Stimulated activated CD8-positive, alpha-beta memory T cell treated with anti-CD3 and anti-CD28 coated beads, Interleukin-12 subunit alpha, Interleukin-12 subunit beta, amount 100 ng/mL, for 24 hours (primary cell): Measurements from ENCODE around the gene ZNF487.
"Not testable (repeated sequence)": the region's sequence is repeated elsewhere in the genome, so short reads cannot be mapped to it uniquely, and the experiment has no call there.

Experiments
- DNase-seq: peaks from one replicate; pipeline ENCODE4 v3.0.0-alpha.2; 2020; ENCODE audit errors: extremely low read depth

ZNF487 gene

GRCh38 chr10:43437141-43437870 is 395 bp downstream of the ZNF487 start:
- DNase-seq = no peak

- DNase-seq = no peak
These were observed 3.7 kb downstream of the ZNF487 start for GRCh38 chr10:43440463-43441134.

GRCh38 chr10:43444323-43444722 is 7.4 kb downstream of the ZNF487 start:
- no peak for DNase-seq

GRCh38 chr10:43444897-43445466 is 8.1 kb downstream of the ZNF487 start:
- DNase-seq = no peak

- DNase-seq = not testable (repeated sequence)
These were observed 9.5 kb downstream of the ZNF487 start for GRCh38 chr10:43446219-43447017.

GRCh38 chr10:43448742-43449141 is 11.8 kb downstream of the ZNF487 start:
- no peak for DNase-seq

- DNase-seq = no peak
These were observed 15.5 kb downstream of the ZNF487 start for GRCh38 chr10:43452356-43452914.

GRCh38 chr10:43453266-43453831 is 16.4 kb downstream of the ZNF487 start:
- no peak for DNase-seq

GRCh38 chr10:43454025-43454424 is 17.1 kb downstream of the ZNF487 start:
- not testable (repeated sequence) for DNase-seq

- DNase-seq = not testable (repeated sequence)
These were observed 19.6 kb downstream of the ZNF487 start for GRCh38 chr10:43456561-43456960.

- DNase-seq = no peak
These were observed 21.3 kb downstream of the ZNF487 start for GRCh38 chr10:43458227-43458626.

GRCh38 chr10:43461950-43462349 is 25.0 kb downstream of the ZNF487 start:
- DNase-seq = no peak

GRCh38 chr10:43465086-43465735 is 28.3 kb downstream of the ZNF487 start:
- DNase-seq = not testable (repeated sequence)

GRCh38 chr10:43465736-43466120 is 28.8 kb downstream of the ZNF487 start:
- DNase-seq = not testable (repeated sequence)

- DNase-seq = no peak
These were observed 34.2 kb downstream of the ZNF487 start for GRCh38 chr10:43471146-43471545.

GRCh38 chr10:43471935-43472720 is 35.2 kb downstream of the ZNF487 start:
- DNase-seq = no peak

GRCh38 chr10:43479275-43479674 is 42.4 kb downstream of the ZNF487 start:
- no peak for DNase-seq

GRCh38 chr10:43482319-43483078 is 45.6 kb downstream of the ZNF487 start:
- DNase-seq = no peak

GRCh38 chr10:43491855-43492254 is 54.9 kb downstream of the ZNF487 start:
- DNase-seq = no peak
